ENCODE data around the gene SLC9A7.

- TF ChIP-seq ZNF530 (tag by site-specific recombination; IDR thresholded peaks at IDR 0.05; ENCODE audit: low read depth) = no peak
- TF ChIP-seq CTCF (tag by site-specific recombination; IDR thresholded peaks at IDR 0.05) = no peak
- no peak for TF ChIP-seq ZFP69B (tag by site-specific recombination; IDR thresholded peaks at IDR 0.05)
- TF ChIP-seq TCF7L2 (IDR thresholded peaks at IDR 0.05; ENCODE audit: borderline replicate concordance, low read depth, low read length) = no peak
- no peak for TF ChIP-seq ZSCAN5A (tag by site-specific recombination; IDR thresholded peaks at IDR 0.05)
- no peak for TF ChIP-seq AEBP2 (tag by site-specific recombination; IDR thresholded peaks at IDR 0.05; ENCODE audit: borderline replicate concordance)
- TF ChIP-seq ZNF776 (tag by site-specific recombination; IDR thresholded peaks at IDR 0.05; ENCODE audit: borderline replicate concordance) = no peak
- TF ChIP-seq ZBTB17 (tag by site-specific recombination; IDR thresholded peaks at IDR 0.05) = no peak
- no peak for TF ChIP-seq ZNF335 (tag by site-specific recombination; conservative IDR thresholded peaks at IDR 0.05)
- no peak for TF ChIP-seq ZNF660 (tag by site-specific recombination; IDR thresholded peaks at IDR 0.05)
- no peak for TF ChIP-seq WT1 (tag by site-specific recombination; IDR thresholded peaks at IDR 0.05)
Observed at GRCh38 chrX:46665232-46666152, 93.4 kb downstream of the SLC9A7 start.
